ENCODE results near the gene ASTE1.

DNA sequence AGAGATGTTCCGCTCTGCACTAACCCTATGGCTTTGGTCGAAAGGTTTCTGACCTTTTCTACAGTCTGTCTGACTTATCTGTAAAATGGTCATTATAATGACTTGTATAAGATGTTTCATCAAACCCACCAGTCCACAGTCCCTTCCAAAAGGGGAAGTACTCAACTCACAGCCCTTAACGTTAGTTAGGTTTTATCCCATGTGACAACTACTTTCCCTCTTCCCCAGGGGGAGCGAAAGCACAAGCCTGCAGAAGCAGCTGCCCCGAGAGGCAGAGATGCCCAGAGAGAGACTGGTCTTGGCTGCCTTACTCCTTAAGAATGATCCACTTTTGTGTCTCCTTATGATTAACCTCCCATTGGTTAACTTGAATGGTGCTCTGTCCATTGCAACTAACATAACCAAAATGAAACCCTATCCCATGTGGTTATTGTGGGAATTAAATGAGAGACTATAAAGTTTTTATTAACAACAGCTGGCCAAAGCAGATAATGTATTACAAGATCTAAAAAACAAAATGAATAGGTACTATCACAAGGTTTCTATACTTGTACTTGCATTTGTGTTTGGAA is 6.4 kb downstream of the ASTE1 start:
- TF ChIP-seq, protein P1, sequence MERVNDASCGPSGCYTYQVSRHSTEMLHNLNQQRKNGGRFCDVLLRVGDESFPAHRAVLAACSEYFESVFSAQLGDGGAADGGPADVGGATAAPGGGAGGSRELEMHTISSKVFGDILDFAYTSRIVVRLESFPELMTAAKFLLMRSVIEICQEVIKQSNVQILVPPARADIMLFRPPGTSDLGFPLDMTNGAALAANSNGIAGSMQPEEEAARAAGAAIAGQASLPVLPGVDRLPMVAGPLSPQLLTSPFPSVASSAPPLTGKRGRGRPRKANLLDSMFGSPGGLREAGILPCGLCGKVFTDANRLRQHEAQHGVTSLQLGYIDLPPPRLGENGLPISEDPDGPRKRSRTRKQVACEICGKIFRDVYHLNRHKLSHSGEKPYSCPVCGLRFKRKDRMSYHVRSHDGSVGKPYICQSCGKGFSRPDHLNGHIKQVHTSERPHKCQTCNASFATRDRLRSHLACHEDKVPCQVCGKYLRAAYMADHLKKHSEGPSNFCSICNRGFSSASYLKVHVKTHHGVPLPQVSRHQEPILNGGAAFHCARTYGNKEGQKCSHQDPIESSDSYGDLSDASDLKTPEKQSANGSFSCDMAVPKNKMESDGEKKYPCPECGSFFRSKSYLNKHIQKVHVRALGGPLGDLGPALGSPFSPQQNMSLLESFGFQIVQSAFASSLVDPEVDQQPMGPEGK (CRISPR knock-in tag; IDR thresholded peaks at IDR 0.05; ENCODE audit: borderline replicate concordance): no peak
- TF ChIP-seq, protein P2, sequence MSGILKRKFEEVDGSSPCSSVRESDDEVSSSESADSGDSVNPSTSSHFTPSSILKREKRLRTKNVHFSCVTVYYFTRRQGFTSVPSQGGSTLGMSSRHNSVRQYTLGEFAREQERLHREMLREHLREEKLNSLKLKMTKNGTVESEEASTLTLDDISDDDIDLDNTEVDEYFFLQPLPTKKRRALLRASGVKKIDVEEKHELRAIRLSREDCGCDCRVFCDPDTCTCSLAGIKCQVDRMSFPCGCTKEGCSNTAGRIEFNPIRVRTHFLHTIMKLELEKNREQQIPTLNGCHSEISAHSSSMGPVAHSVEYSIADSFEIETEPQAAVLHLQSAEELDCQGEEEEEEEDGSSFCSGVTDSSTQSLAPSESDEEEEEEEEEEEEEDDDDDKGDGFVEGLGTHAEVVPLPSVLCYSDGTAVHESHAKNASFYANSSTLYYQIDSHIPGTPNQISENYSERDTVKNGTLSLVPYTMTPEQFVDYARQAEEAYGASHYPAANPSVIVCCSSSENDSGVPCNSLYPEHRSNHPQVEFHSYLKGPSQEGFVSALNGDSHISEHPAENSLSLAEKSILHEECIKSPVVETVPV (CRISPR knock-in tag; IDR thresholded peaks at IDR 0.05): no peak
- TF ChIP-seq RARB (CRISPR knock-in tag; IDR thresholded peaks at IDR 0.05): no peak
- no peak for TF ChIP-seq ZFP3 (CRISPR knock-in tag; IDR thresholded peaks at IDR 0.05)
- TF ChIP-seq ZFP30 (CRISPR knock-in tag; IDR thresholded peaks at IDR 0.05): no peak
- TF ChIP-seq ARNTL (CRISPR knock-in tag; IDR thresholded peaks at IDR 0.05; ENCODE audit: borderline replicate concordance, low read depth): no peak
- TF ChIP-seq, protein P3, sequence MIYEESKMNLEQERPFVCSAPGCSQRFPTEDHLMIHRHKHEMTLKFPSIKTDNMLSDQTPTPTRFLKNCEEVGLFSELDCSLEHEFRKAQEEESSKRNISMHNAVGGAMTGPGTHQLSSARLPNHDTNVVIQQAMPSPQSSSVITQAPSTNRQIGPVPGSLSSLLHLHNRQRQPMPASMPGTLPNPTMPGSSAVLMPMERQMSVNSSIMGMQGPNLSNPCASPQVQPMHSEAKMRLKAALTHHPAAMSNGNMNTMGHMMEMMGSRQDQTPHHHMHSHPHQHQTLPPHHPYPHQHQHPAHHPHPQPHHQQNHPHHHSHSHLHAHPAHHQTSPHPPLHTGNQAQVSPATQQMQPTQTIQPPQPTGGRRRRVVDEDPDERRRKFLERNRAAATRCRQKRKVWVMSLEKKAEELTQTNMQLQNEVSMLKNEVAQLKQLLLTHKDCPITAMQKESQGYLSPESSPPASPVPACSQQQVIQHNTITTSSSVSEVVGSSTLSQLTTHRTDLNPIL (CRISPR knock-in tag; IDR thresholded peaks at IDR 0.05; ENCODE audit: low read depth): no peak
